NCI-H1694 (cell line): Measurements from ENCODE around the gene DNAH1.

Experiments
- DNase-seq: peaks from one replicate; lab custom pipeline; 2025; lab: John Stamatoyannopoulos, UW

Gene DNAH1

GRCh38 chr3:52403271-52403841, 87.2 kb downstream of the DNAH1 start:
- no peak for DNase-seq

- DNase-seq = no peak
Observed at GRCh38 chr3:52403955-52404354, 87.8 kb downstream of the DNAH1 start.

- no peak for DNase-seq
Observed at GRCh38 chr3:52404391-52404790, 88.3 kb downstream of the DNAH1 start.

- DNase-seq = no peak
Observed at GRCh38 chr3:52405066-52405465, 88.9 kb downstream of the DNAH1 start.

- no peak for DNase-seq
Observed at GRCh38 chr3:52405601-52406110, 89.5 kb downstream of the DNAH1 start.

GRCh38 chr3:52406231-52406661, 90.1 kb downstream of the DNAH1 start:
- no peak for DNase-seq

- DNase-seq = no peak
Observed at GRCh38 chr3:52406791-52407510, 90.8 kb downstream of the DNAH1 start.

- DNase-seq = no peak
Observed at GRCh38 chr3:52407779-52408178, 91.7 kb downstream of the DNAH1 start.

- no peak for DNase-seq
Observed at GRCh38 chr3:52408466-52408865, 92.3 kb downstream of the DNAH1 start.

- DNase-seq = no peak
Observed at GRCh38 chr3:52415800-52416199, 99.7 kb downstream of the DNAH1 start.

GRCh38 chr3:52420388-52420787, 104.3 kb downstream of the DNAH1 start:
- no peak for DNase-seq

- no peak for DNase-seq
Observed at GRCh38 chr3:52422669-52423068, 106.5 kb downstream of the DNAH1 start.

GRCh38 chr3:52423173-52423572, 107.1 kb downstream of the DNAH1 start:
- no peak for DNase-seq

GRCh38 chr3:52428151-52429005, 112.3 kb downstream of the DNAH1 start:
- DNase-seq = peak; percentile 30

- no peak for DNase-seq
Observed at GRCh38 chr3:52429031-52429430, 112.9 kb downstream of the DNAH1 start.

GRCh38 chr3:52429779-52430415, 113.8 kb downstream of the DNAH1 start:
- no peak for DNase-seq

GRCh38 chr3:52430416-52430810, 114.3 kb downstream of the DNAH1 start:
- no peak for DNase-seq

- no peak for DNase-seq
Observed at GRCh38 chr3:52431459-52432223, 115.5 kb downstream of the DNAH1 start.

- DNase-seq = no peak
Observed at GRCh38 chr3:52432225-52432624, 116.1 kb downstream of the DNAH1 start.

GRCh38 chr3:52432691-52433141, 116.6 kb downstream of the DNAH1 start:
- DNase-seq = no peak

GRCh38 chr3:52433328-52433995, 117.3 kb downstream of the DNAH1 start:
- no peak for DNase-seq
